ENCODE measurements around the gene TMEFF1. TPM values are rescaled to one million over a fixed set of nuclear protein-coding genes. Genes with fewer than 3 reads are reported as not detected.

The TMEFF1 gene
- total RNA-seq, 2 donors from 2014 or later = not detected

- Histone ChIP-seq H3K4me1 (peaks cover 11% of the 10 kb centered on the region), H3K27ac (no peak overlapping the region), H3K9me3 (no peaks in the 10 kb centered on the region), H3K27me3 (no peaks in the 10 kb centered on the region), H3K4me3 (no peak overlapping the region), H3K36me3 (replicated peaks in 1 of 2; ENCODE audit: insufficient read depth in 1 of 2, low read depth in 2 of 2) (no peaks in the 10 kb centered on the region)
- 20 to 27% methylated on average over 3 of the region's 3 CpGs for WGBS, 2 donors
- intact Hi-C loops (cut with DNase I) = no loop called here
- DNase-seq = peak in 3 of 4 donors; percentile 15 to 32 (median 26)
- TF ChIP-seq POLR2A (IDR thresholded peaks at IDR 0.05) (no peak), CTCF (IDR thresholded peaks at IDR 0.05) (peak; percentile 73 to 88 (median 82))
- ATAC-seq = peak; percentile 57
Observed at GRCh38 chr9:100595391-100596199, 122.6 kb downstream of the TMEFF1 start.

DNA sequence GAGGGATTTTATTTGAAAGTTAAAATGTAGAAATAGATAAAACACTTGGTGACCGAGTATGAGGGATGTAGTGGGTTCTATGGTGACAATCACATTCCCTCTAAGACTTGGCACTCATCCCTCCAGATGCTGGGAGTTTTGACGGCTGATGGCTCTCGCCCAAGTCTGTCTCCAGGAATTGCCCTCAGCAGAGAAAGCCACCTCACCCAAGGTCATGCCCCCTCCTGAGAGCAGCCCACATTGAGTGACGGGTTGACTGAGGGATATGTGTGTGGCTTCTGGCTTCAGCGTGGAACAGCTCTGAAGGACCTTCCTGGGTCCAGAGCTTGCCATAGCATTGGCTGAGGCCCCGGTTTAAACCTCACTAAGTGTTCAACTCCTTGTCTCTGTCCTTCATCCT is 124.3 kb downstream of the TMEFF1 start:
- TF ChIP-seq CTCF (IDR thresholded peaks at IDR 0.05) (no peak), POLR2A (IDR thresholded peaks at IDR 0.05) (no peak)
- H3K36me3 ChIP-seq (replicated peaks in 1 of 2; ENCODE audit: insufficient read depth in 1 of 2, low read depth in 2 of 2) = no peaks in the 10 kb centered on the region
- no peaks in the 10 kb centered on the region for H3K9me3 ChIP-seq
- no peak for ATAC-seq
- H3K4me3 ChIP-seq = no peak overlapping the region
- peak in 1 of 4 donors; percentile 20 for DNase-seq
- H3K27me3 ChIP-seq = no peaks in the 10 kb centered on the region
- H3K27ac ChIP-seq = no peak overlapping the region
- intact Hi-C loops (cut with DNase I) = no loop called here
- H3K4me1 ChIP-seq = peaks cover 11% of the 10 kb centered on the region
- WGBS, 2 donors = 23 to 28% methylated on average over 5 to 6 of the region's 6 CpGs

- intact Hi-C loops (cut with DNase I) = no loop called here
- Histone ChIP-seq H3K4me3 (peak overlapping the region in 1 of 2 donors; percentile 6), H3K9me3 (no peaks in the 10 kb centered on the region), H3K27ac (peak overlapping the region; percentile 39 to 70 (median 60)), H3K4me1 (peaks cover 11% of the 10 kb centered on the region), H3K27me3 (no peaks in the 10 kb centered on the region), H3K36me3 (replicated peaks in 1 of 2; ENCODE audit: insufficient read depth in 1 of 2, low read depth in 2 of 2) (no peaks in the 10 kb centered on the region)
- DNase-seq = peak; percentile 88 to 93 (median 89)
- peak in 2 of 3 donors; percentile 22 to 41 for TF ChIP-seq POLR2A (IDR thresholded peaks at IDR 0.05)
- TF ChIP-seq CTCF (IDR thresholded peaks at IDR 0.05) = peak in 1 of 7 experiments; percentile 21
- 1 to 2% methylated on average over 24 to 28 of the region's 41 CpGs for WGBS, 2 donors
- ATAC-seq = peak; percentile 90
Observed at GRCh38 chr9:100598641-100599145, 125.7 kb downstream of the TMEFF1 start.

- intact Hi-C loops (cut with DNase I) = loop anchor here (10.0 kb wide), 2 partner anchors 634 to 714 kb away; no protein-coding TSS in a partner anchor
- H3K36me3 ChIP-seq (replicated peaks in 1 of 2; ENCODE audit: insufficient read depth in 1 of 2, low read depth in 2 of 2) = no peaks in the 10 kb centered on the region
- H3K4me1 ChIP-seq = peaks cover 11% of the 10 kb centered on the region
- 72 to 77% methylated on average over 7 of the region's 7 CpGs for WGBS, 2 donors
- no peaks in the 10 kb centered on the region for H3K9me3 ChIP-seq
- DNase-seq (no peak), ATAC-seq (no peak)
- H3K4me3 ChIP-seq = no peak overlapping the region
- H3K27me3 ChIP-seq = no peaks in the 10 kb centered on the region
- H3K27ac ChIP-seq = no peak overlapping the region
- TF ChIP-seq CTCF (IDR thresholded peaks at IDR 0.05) (no peak), POLR2A (IDR thresholded peaks at IDR 0.05) (no peak)
Observed at GRCh38 chr9:100600521-100601079, 127.7 kb downstream of the TMEFF1 start.

Data from body of pancreas (tissue), 4 donors.